IMR-90 (cell line): ENCODE measurements around the gene LMX1A. TPM values are rescaled to one million over a fixed set of nuclear protein-coding genes. Genes with fewer than 3 reads are reported as not detected.

ENCODE experiments used
- ATAC-seq: fragments of 200-7000 bp; cut with Tn5 transposase; 2 replicates; pipeline ENCODE4 v1.9.1; 2020; ENCODE audit warnings: low read depth, mild to moderate bottlenecking, moderate library complexity
- BruUV-seq: library from RNA; stranded (reverse); fragments of 400-500 nt; replicated peaks from 2 replicates; lab custom pipeline; 2021; lab: Mats Ljungman, UMichigan
- CTCF ChIA-PET: fragments of 300-600 bp; formaldehyde crosslinking; extraction: SDS; loops from one replicate; lab custom pipeline; 2021; ENCODE audit warnings: antibody characterized with exemption; lab: Yijun Ruan, JAX
- POLR2A ChIA-PET: fragments of 300-600 bp; sonication (Branson Sonifier 250); formaldehyde crosslinking; loops from one replicate; lab custom pipeline; 2022; ENCODE audit warnings: antibody characterized with exemption; ENCODE audit not compliant: unreplicated experiment; lab: Charles Lee
- DNase-seq: peaks from one replicate; pipeline ENCODE4 v3.0.0; 2013
- H2AFZ ChIP-seq: replicated peaks from 2 replicates; pipeline ENCODE3; 2013; ENCODE audit warnings: low read length, mild to moderate bottlenecking; ENCODE audit not compliant: poor library complexity
- H2AK5ac ChIP-seq: 2 replicates; pipeline ENCODE4 v1.6.1; 2013; ENCODE audit warnings: low read depth, low read length, inconsistent platforms
- H2AK9ac ChIP-seq: replicated peaks from 2 replicates; pipeline ENCODE3; 2013; ENCODE audit warnings: mild to moderate bottlenecking, low read depth, low read length, moderate library complexity; ENCODE audit not compliant: poor library complexity
- H2BK120ac ChIP-seq: 2 replicates; pipeline ENCODE4 v1.6.1; 2013; ENCODE audit warnings: low read depth, low read length, inconsistent platforms
- H2BK15ac ChIP-seq: 3 replicates; pipeline ENCODE4 v1.6.1; 2013; ENCODE audit warnings: low read depth, low read length, inconsistent platforms
- H2BK20ac ChIP-seq: 2 replicates; pipeline ENCODE4 v1.6.1; 2013; ENCODE audit warnings: low read depth, mild to moderate bottlenecking, inconsistent platforms, low read length, moderate library complexity
- H2BK5ac ChIP-seq: 2 replicates; pipeline ENCODE4 v1.6.1; 2013; ENCODE audit warnings: mild to moderate bottlenecking, low read depth, low read length, inconsistent platforms; ENCODE audit not compliant: poor library complexity, severe bottlenecking
- H3K14ac ChIP-seq: replicated peaks from 2 replicates; pipeline ENCODE4 v1.6.1; 2013; ENCODE audit warnings: low read depth, low read length, inconsistent platforms
- H3K18ac ChIP-seq: 2 replicates; pipeline ENCODE4 v1.6.1; 2013; ENCODE audit warnings: low read depth, low read length, control low read depth
- H3K23ac ChIP-seq: 2 replicates; pipeline ENCODE4 v1.6.1; 2013; ENCODE audit warnings: low read depth, low read length, inconsistent platforms
- H3K27ac ChIP-seq: 2 replicates; pipeline ENCODE4 v1.5.1; 2013; ENCODE audit warnings: mild to moderate bottlenecking, control low read depth, low read length; ENCODE audit not compliant: insufficient read depth
- H3K27me3 ChIP-seq: 2 replicates; pipeline ENCODE4 v1.6.1; 2013; ENCODE audit warnings: low read length; ENCODE audit not compliant: control insufficient read depth, insufficient read depth
- H3K36me3 ChIP-seq: 2 replicates; pipeline ENCODE4 v1.6.1; 2013; ENCODE audit warnings: low read length, mixed read lengths; ENCODE audit not compliant: control insufficient read depth, insufficient read depth
- H3K4ac ChIP-seq: 2 replicates; pipeline ENCODE4 v1.6.1; 2013; ENCODE audit warnings: low read depth, low read length, inconsistent platforms
- H3K4me1 ChIP-seq: 2 replicates; pipeline ENCODE4 v1.6.1; 2013; ENCODE audit warnings: low read length, mixed read lengths; ENCODE audit not compliant: control insufficient read depth, insufficient read depth
- H3K4me2 ChIP-seq: 2 replicates; pipeline ENCODE4 v1.6.1; 2013; ENCODE audit warnings: low read depth, mild to moderate bottlenecking, control low read depth, low read length, moderate library complexity
- H3K4me3 ChIP-seq: 2 replicates; pipeline ENCODE4 v1.5.1; 2013; ENCODE audit warnings: low read depth, mild to moderate bottlenecking, control low read depth, low read length, moderate library complexity; ENCODE audit not compliant: insufficient read depth
- H3K56ac ChIP-seq: 2 replicates; pipeline ENCODE4 v1.6.1; 2013; ENCODE audit warnings: low read length, inconsistent platforms; ENCODE audit not compliant: insufficient read depth; ENCODE audit errors: extremely low read depth
- H3K79me1 ChIP-seq, 2 experiments: 2 replicates each; pipeline ENCODE4 v1.6.1; 2013; ENCODE audit warnings: low read length in 2 of 2, inconsistent platforms in 1 of 2, low read depth in 1 of 2
- H3K9ac ChIP-seq: 2 replicates; pipeline ENCODE4 v1.6.1; 2013; ENCODE audit warnings: low read depth, low read length, control low read depth
- H3K9me1 ChIP-seq: 2 replicates; pipeline ENCODE4 v1.6.1; 2013; ENCODE audit warnings: low read length, inconsistent platforms; ENCODE audit not compliant: insufficient read depth
- H3K9me3 ChIP-seq: 2 replicates; pipeline ENCODE4 v1.6.1; 2013; ENCODE audit warnings: low read length; ENCODE audit not compliant: control insufficient read depth, insufficient read depth
- H4K20me1 ChIP-seq: 2 replicates; pipeline ENCODE4 v1.6.1; 2013; ENCODE audit warnings: low read length, inconsistent platforms; ENCODE audit not compliant: insufficient read depth
- H4K5ac ChIP-seq: 2 replicates; pipeline ENCODE4 v1.6.1; 2013; ENCODE audit warnings: mild to moderate bottlenecking, low read depth, low read length, control low read depth
- H4K8ac ChIP-seq, 2 experiments: 2 replicates each; pipeline ENCODE4 v1.6.1; 2013; ENCODE audit warnings: low read depth in 2 of 2, low read length in 2 of 2, control low read depth in 1 of 2, inconsistent platforms in 1 of 2
- H4K91ac ChIP-seq: 2 replicates; pipeline ENCODE4 v1.6.1; 2013; ENCODE audit warnings: low read depth, low read length, inconsistent platforms; ENCODE audit not compliant: insufficient read depth
- CHD1 ChIP-seq: IDR thresholded peaks from 2 replicates; pipeline ENCODE4 v1.6.1; 2012; ENCODE audit warnings: low read depth, low read length, improper control_type of control experiment
- CTCF ChIP-seq: conservative IDR thresholded peaks from 2 replicates; pipeline ENCODE4 v1.5.1; 2012; ENCODE audit warnings: mild to moderate bottlenecking, low read depth, low read length, improper control_type of control experiment
- POLR2A ChIP-seq: IDR thresholded peaks from 2 replicates; pipeline ENCODE4 v1.6.1; 2012; ENCODE audit warnings: mild to moderate bottlenecking, low read depth, low read length
- SMC3 ChIP-seq: fragments of 150-350 bp; IDR thresholded peaks from 2 replicates; pipeline ENCODE4 v1.6.1; 2016; ENCODE audit warnings: low read depth, mild to moderate bottlenecking, antibody characterized with exemption, low read length, moderate library complexity
- WGBS, 2 experiments: methylation state at CpG; one replicate each; pipeline versions ENCODE4 v1.1.5 to v1.1.7; 2013; ENCODE audit warnings: missing lambda C conversion rate in 2 of 2; ENCODE audit not compliant: insufficient read length in 1 of 2; ENCODE audit errors: extremely low coverage in 2 of 2; 5-methylcytosine and 5-hydroxymethylcytosine counted together
- dilution Hi-C: fragments of 300-500 bp; cut with HindIII; formaldehyde crosslinking; loops from one replicate; pipeline ENCODE4 v1.14.3; 2018; ENCODE audit warnings: low sequenced_read_pairs; ENCODE audit not compliant: unreplicated experiment
- in situ Hi-C: fragments of 300-500 bp; cut with MboI; formaldehyde crosslinking; loops from 3 replicates; pipeline ENCODE4 v1.14.3; 2019; ENCODE audit warnings: low sequenced_read_pairs, inconsistent platforms, mixed read lengths
- intact Hi-C: fragments of 100-400 bp; cut with micrococcal nuclease; formaldehyde crosslinking; loops from 2 replicates; pipeline ENCODE4 v1.10.0; 2022
- polyA plus RNA-seq, 3 experiments: library from polyadenylated mRNA; depleted of rRNA; stranded (reverse); fragments of >200 nt; gene quantifications; 2 replicates each; pipeline ENCODE4 v1.2.3, GENCODE V29; 2012; ENCODE audit warnings: low replicate concordance in 1 of 3
- total RNA-seq: library from RNA; depleted of rRNA; stranded (reverse); fragments of >200 nt; gene quantifications from 2 replicates; pipeline ENCODE4 v1.2.3, GENCODE V29; 2012

Gene LMX1A
- total and polyA plus RNA-seq, 2 of the 4 experiments (the other 2 are of a cell fraction): not detected

DNA sequence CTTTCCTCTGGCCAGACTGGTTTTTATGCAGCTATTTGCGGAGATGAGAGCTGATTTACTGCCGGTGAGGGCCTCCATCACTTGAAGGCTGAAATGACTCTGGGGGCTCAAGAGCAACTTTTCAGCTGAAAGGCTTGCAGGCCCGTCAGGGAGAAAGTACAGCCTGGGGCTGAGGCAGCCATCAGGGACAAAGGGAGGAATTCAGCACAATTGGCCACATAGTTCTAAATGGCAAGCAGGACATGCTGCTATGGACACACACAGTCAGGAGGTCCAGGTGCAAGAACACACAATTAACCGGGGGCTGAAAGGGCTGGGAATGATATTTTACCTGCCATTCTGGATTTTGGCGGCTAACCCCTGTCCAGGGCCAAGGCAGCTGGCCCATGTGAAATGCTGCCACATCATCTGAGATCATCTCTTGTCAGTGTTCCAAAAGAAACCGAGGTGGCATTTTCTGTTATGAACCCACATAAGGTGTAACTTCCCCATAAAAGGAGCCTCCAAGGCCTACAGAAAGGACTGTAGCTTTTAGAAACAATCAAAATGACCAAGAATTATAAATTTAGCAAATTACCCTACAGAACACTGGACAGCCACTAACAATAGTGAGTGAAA lies 58.2 kb downstream of the LMX1A start:
- no peak overlapping the region for H2AK5ac ChIP-seq
- H3K14ac ChIP-seq: no peak overlapping the region
- no peak overlapping the region for H2AK9ac ChIP-seq
- 67% methylated on average over 3 of the region's 6 CpGs; no CpG with 5 or more reads in 1 of the 2 experiments for WGBS, 2 experiments
- no peak overlapping the region for H2BK5ac ChIP-seq
- BruUV-seq: no TSS peak
- no peaks in the 10 kb centered on the region for H4K20me1 ChIP-seq
- ChIA-PET POLR2A (no interaction called here), CTCF (no interaction called here)
- intact Hi-C loops: no loop called here
- no peak for DNase-seq
- H3K4me1 ChIP-seq: no peaks in the 10 kb centered on the region
- no peak overlapping the region for H3K18ac ChIP-seq
- H2BK20ac ChIP-seq: no peak overlapping the region
- H3K23ac ChIP-seq: no peak overlapping the region
- TF ChIP-seq CTCF: no peak
- no peak for TF ChIP-seq SMC3
- TF ChIP-seq POLR2A: no peak
- TF ChIP-seq CHD1: no peak
- no peaks in the 10 kb centered on the region for H3K27me3 ChIP-seq
- H3K56ac ChIP-seq: no peak overlapping the region
- H3K9ac ChIP-seq: no peak overlapping the region
- no peak overlapping the region for H3K4ac ChIP-seq
- no peaks in the 10 kb centered on the region for H3K79me1 ChIP-seq
- no peak overlapping the region for H4K5ac ChIP-seq
- no peak overlapping the region for H4K91ac ChIP-seq
- no peak overlapping the region for H2BK15ac ChIP-seq
- ATAC-seq: no peak
- no peak overlapping the region for H3K4me2 ChIP-seq
- no peak overlapping the region for H2BK120ac ChIP-seq
- dilution Hi-C loops: no loop called here
- no peaks in the 10 kb centered on the region for H3K36me3 ChIP-seq
- H3K27ac ChIP-seq: no peak overlapping the region
- no peak overlapping the region for H4K8ac ChIP-seq
- in situ Hi-C loops: no loop called here
- no peaks in the 10 kb centered on the region for H3K9me3 ChIP-seq
- H3K9me1 ChIP-seq: no peaks in the 10 kb centered on the region
- H2AFZ ChIP-seq: no peak overlapping the region
- no peak overlapping the region for H3K4me3 ChIP-seq
